MV-4-11 (cell line): ENCODE results near the gene STX7.

ENCODE experiments used
- DNase-seq: peaks from one replicate; lab custom pipeline; 2025; lab: John Stamatoyannopoulos, UW

Gene STX7

GRCh38 chr6:132476688-132477087 lies 36.2 kb downstream of the STX7 start:
- DNase-seq, result no peak

DNA sequence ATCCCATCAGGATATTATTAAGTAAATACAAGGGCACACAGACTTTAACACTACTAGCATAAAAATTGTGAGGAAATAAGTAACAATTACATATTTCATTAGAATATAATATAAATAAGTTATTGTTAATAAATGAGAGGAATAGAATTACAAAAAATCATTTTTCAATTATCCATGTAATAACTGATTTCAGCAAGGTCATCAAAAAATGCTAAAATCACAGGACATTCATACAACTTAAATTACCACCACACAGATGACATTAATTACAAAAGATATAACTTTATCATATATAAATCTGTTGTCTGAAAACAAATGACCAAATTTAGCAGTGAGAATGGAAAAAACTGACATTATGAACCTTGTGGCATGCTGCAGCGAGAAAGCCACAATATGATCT lies 37.0 kb downstream of the STX7 start:
- no peak for DNase-seq

DNA sequence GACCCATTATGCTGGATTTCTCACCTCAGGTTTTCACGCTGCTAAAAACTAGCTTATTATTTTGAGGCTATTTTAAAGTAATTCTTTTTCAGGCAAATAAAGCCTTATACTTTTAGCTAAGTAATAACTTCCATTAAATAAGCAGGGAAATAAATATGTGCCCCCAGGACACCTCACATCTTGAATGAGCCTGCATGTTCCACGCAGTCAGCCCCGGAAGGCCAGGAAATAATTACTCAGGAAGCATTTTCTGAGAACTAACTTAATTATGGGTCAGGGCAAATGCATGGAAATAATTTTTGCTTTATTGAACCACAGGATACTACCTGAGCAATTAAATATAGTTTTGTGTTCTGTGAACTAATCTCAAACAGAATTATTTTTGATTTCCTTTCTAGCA lies 41.1 kb downstream of the STX7 start:
- DNase-seq, result no peak

DNA sequence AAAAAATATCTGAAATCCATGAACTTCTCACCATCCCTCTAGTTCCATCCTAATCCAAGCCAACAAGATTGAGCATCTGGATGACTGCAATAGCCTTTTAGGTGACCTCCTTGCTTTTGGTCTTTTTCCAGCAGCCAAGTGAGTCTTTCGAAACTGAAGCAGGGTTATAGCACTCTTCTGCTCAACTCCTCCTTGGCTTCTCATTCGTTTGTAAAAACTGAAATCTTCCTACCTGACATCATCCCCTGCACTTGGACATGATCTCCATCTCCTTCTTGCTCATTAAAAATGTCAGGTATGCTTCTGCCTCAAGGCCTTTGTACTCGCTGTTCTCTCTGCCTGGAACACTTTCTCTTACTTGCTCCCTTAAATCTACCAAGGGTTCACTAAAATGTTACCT lies 46.0 kb downstream of the STX7 start:
- DNase-seq, result peak; percentile 0

DNA sequence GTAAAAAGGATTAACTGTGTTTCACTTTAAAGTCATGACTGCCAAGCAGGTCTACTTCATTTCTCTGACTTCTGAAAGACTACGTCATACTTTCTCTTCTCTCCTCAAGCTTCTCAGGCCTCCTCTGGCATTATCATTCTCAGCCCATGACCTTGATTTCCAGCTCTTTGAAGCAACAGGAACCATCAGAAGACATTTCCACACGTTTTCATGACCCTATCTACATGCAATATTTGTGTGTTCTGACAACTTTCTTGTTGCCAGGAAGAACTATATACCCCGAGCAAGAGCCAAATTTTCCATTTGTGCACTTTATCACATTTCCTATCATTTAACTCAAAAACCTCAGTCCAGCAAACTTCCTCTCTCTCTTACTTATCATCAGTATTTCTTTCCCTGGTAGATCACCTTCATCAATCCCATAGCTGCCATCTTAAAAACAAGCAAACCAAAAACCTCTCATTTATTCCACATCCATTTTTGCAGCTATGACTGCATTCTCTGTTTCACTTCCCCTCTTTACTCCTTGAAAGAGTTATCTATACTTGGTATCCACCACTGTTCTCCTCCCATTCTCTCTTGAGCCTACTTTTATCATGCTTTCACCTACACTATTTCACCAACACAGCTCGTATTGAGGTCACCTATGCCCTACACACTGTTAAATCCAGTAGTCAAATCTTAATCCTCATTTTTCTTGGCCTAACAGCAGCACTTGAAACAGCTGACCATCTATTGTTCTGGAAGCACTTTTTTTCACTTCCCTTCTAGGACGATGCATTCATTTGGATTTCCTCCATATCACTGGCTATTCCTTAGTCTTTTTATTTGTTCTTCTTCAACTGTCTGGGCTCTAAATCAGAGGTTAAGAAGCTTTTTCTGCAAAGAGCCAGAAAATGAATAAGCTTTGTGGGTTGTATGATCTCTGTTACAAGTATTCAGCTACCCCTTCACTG lies 47.1 kb downstream of the STX7 start:
- DNase-seq, result peak; percentile 71

GRCh38 chr6:132464538-132465256 lies 48.2 kb downstream of the STX7 start:
- no peak for DNase-seq

DNA sequence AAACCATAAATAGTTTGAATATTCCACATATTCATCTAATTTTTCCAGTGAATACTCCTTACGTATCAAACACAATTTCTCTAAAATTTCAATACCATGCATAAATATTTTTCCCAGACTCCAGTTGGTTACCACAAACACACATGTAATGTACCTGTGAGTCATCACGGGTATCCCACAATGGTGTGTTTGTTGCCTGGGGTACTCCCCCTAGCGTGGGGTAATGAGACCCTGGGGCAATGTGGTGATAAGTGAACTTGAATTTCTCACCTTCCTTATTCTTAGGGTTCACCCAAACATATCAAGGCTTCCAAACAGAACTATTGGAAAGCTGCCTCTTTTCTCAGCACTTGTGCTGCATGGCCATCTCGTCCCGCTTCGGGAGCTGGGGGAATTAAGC lies 51.0 kb downstream of the STX7 start:
- DNase-seq, result no peak

DNA sequence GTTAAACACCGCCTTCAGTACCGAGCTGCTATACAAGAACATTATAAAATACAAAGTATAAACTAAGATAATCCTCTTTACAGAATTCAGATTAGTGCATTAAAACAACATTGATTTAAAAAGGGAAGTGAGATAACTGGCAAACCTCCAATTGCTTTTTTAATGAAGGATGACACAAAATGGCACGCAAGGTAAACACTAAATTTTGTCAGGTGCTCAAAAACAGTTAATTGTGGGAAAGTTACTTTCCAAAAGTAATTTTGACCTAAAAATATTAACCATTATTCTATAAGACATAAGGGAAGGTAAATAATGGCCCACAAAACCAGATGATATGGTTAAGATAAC lies 53.3 kb downstream of the STX7 start:
- no peak for DNase-seq

GRCh38 chr6:132458887-132459604 lies 53.9 kb downstream of the STX7 start:
- DNase-seq, result peak; percentile 66

DNA sequence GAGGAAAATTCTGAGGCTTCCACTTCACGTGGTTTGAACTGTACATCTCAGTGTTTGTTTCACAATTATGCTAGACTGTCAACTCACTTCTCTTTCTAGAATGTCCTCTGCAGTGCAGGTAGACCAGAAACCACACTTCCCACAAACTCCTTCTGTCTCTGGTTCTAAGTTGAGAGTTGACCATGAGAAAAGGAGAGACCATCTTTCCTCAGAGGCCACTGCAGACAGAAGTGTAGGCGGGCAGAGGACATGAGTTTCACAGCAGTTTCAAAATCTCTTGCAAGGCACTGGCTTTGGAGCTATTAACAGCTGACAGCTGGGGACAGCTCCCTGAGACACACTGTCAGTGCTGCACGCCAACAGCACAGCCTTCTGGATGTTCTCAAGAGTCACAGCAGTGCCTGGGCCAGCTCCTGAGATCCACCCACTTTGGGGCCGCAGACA lies 56.2 kb downstream of the STX7 start:
- DNase-seq, result peak; percentile 80

DNA sequence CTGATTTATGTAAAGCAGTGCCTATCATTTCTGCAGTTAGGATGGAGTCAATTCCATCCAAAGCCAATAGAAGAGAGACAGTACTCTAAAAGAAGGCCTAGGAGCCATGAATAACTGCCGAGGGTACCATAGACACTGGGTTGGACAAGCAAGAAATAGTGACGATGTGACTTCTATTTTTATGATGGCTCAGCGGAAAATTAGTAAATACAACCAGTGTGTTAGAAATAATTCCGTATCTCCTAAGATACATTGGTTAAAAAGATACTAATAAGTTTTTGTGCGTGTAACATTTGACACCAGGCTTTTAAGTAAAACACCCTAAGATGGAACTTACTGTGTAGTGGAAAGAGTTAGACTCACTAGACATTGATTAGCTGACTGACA lies 66.1 kb downstream of the STX7 start:
- DNase-seq, result no peak

- DNase-seq, result no peak
These were observed 66.6 kb downstream of the STX7 start for GRCh38 chr6:132446141-132446854.

DNA sequence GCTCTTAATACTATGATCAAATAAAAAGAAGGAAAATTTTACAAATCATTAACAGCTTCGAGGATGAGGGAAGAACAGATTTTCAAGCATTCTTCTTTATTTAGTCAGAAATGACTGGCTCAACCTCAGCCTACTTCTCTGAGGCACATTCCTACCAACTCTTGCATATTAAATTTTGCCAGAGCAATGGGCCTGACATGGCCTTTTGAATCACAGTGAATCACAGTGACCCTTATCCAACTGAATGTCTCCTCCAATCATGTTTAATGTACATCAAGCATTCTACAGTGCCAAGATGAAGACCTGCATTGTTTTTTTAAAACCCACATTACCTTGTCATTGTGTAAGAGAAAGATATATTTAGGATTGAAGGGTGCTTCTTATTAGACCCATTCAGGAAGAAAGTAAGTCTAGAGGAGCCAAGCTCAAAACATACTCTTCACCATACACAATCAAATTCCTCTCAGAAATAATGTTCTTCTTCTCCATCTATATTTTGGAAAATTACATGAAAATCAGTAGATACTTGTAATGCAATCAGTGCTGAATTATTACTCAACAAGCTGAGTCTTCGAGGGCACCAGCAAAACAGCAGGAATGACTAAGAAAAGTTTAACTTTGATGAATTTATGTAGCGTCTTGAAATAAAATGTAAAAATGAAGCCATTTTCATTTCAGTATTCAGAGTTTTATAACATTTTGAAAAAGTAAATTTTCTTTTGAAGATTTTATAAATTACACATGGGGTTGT lies 67.5 kb downstream of the STX7 start:
- no peak for DNase-seq

DNA sequence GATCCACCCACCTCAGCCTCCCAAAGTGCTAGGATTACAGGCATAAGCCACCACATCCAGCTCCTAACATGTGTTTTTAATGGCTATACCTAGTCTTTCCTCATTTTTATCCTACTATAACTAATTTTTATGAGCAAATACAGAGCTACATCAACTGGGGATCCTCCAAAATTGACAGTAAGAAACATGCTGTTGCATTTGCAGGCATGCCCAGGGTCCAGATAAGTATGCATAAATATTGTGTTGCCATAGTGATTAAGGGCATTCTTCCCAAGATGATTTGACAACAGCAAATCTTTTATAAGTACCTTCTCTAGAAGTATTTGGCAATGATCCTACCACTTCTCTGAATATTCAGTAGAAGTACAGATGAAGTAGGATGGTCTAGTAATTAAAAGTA lies 69.7 kb downstream of the STX7 start:
- DNase-seq, result no peak

GRCh38 chr6:132430110-132430509 lies 82.8 kb downstream of the STX7 start:
- no peak for DNase-seq

DNA sequence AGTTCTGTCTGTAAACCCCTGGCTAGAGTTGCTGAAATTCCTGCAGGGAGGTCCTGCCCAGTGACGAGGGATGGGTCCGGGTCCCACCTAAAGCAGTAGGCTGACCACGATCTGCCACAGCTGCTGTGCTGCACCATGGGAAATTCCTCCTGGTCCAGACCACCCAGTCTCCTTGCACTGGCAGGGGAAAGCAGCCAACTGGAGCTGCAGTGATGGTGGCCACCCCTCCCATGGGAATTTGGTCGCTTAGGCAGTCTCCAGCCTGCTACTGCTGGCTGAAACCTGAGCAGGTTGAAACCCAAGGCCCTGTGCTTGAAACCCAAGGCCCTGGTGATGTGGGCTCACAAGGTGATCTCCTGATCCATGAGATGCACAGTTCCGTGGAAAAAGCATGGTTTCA lies 87.7 kb downstream of the STX7 start:
- DNase-seq, result no peak

GRCh38 chr6:132423839-132424238 lies 89.1 kb downstream of the STX7 start:
- DNase-seq, result no peak

DNA sequence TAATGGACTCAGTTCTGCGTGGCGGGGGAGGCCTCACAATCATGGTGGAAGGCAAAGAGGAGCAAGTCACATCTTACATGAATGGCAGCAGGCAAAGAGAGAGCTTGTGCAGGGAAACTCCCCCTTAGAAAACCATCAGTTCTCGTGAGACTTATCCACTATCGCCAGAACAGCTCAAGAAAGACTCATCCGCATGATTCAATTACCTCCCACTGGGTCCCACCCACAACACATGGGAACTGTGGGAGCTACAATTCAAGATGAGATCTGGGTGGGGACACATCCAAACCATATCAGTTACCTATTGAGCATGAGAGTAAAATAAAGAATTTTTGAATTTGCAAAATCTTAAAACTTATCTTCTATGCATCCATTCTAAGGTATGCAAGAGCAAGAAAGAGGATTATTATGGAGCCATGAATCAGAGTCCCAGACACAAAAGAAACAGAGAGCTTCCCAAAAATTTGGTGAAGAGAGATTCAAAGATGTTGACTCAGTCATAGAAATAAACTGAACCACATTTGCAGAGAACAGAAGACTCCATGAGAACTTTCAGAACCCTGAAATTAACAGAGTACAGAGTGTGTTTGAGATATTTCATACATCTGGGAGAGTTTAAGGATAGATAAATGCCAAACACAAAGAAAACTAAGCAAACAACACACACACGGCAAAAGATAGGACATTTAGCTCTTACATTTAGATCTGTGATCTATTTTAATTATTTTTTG lies 94.5 kb downstream of the STX7 start:
- no peak for DNase-seq

DNA sequence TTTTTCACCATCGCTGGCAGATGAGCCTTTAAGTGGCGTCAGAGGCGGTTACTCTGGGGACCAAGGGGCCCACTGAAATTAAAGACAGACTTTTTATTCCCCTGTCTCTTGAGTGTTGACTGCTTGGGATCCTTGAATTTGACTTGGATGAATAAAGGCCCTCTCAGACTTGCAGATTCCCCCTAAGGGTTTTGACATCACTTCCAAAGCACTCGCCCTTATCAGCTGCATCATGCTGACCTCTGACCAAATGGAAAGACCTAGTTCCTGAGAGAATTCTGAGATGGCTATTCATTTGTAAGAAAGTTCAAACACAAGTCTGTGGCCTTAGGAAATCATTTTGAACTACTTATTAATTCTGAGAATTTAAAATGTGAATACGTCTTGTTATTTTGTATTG lies 98.2 kb downstream of the STX7 start:
- DNase-seq, result no peak

DNA sequence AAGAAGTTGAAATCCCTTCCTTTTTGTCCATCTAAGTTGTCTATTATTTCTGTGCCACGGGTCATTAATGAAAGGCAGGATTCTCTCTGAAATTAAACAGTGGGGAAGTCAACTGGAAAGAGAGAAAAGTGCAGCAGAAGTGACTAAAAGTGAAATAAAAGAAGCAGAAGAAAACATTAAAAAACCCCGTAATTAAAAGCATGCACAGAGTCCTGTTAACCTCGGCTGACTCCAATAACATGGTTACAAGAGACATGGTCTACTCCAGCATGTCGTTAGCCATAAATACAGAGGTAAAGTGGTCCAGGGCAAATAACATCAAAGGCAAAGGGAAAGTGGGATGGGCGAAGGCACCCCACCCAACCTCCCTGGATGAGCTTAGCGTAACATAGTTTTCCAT lies 98.6 kb downstream of the STX7 start:
- DNase-seq, result no peak

GRCh38 chr6:132413499-132413802 lies 99.5 kb downstream of the STX7 start:
- no peak for DNase-seq
